Vagina (tissue), 2 donors: ENCODE results near the gene CADPS.

Source experiments
- CTCF ChIP-seq, 3 experiments: fragments of 450-650 bp in 2 of 3; fragments of 200-600 bp in 1 of 3; sonication (generic) in 1 of 3; IDR thresholded peaks; one replicate each; pipeline ENCODE4 v1.5.1; 2017 to 2019; ENCODE audit warnings: antibody characterized with exemption in 3 of 3, mild to moderate bottlenecking in 2 of 3, moderate library complexity in 2 of 3
- POLR2A ChIP-seq, 2 donors: fragments of 450-650 bp; IDR thresholded peaks; one replicate each; pipeline ENCODE4 v1.6.1; 2017; ENCODE audit warnings: antibody characterized with exemption in 2 of 2, mild to moderate bottlenecking in 2 of 2, moderate library complexity in 2 of 2

GRCh38 chr3:62605413-62606068, 269.7 kb downstream of the CADPS start:
- TF ChIP-seq POLR2A (IDR thresholded peaks at IDR 0.05), result no peak
- no peak for TF ChIP-seq CTCF (IDR thresholded peaks at IDR 0.05)
